HCT116 (cell line): ENCODE results near the gene GCDH. TPM values are rescaled to one million over a fixed set of nuclear protein-coding genes. Genes with fewer than 3 reads are reported as not detected.

Source experiments
- ATAC-seq: fragments of 200-7000 bp; cut with Tn5 transposase; 2 replicates; pipeline ENCODE4 v1.9.1; 2020; ENCODE audit warnings: mild to moderate bottlenecking, moderate library complexity
- BruUV-seq: library from RNA; stranded (reverse); fragments of 400-500 nt; replicated peaks from 2 replicates; lab custom pipeline; 2021; lab: Mats Ljungman, UMichigan
- CTCF ChIA-PET: fragments of 300-600 bp; sonication (Branson Sonifier 250); formaldehyde crosslinking; loops from one replicate; lab custom pipeline; 2021; ENCODE audit warnings: antibody characterized with exemption; lab: Charles Lee
- POLR2A ChIA-PET: fragments of 300-600, 350-600 bp; sonication (Branson Sonifier 250); formaldehyde crosslinking; loops from one replicate; lab custom pipeline; 2021; ENCODE audit warnings: antibody characterized with exemption; lab: Charles Lee
- RAD21 ChIA-PET, 2 experiments: fragments of 300-600 bp; sonication (Branson Sonifier 250); formaldehyde crosslinking; loops; one replicate each; lab custom pipeline; 2023; ENCODE audit warnings: low total read pairs in 2 of 2; ENCODE audit not compliant: uncharacterized antibody in 2 of 2, unreplicated experiment in 2 of 2, low non-redundant PET in 1 of 2; lab: Charles Lee
- DNase-seq: peaks from one replicate; pipeline ENCODE4 v3.0.0-alpha.2; 2010; ENCODE audit warnings: low read depth, low spot score
- H2AFZ ChIP-seq: fragments of 200-600 bp; shearing (Covaris generic), sonication (generic); 2 replicates; pipeline ENCODE4 v1.6.1; 2017; ENCODE audit warnings: low read depth, mixed run types, mixed read lengths, antibody characterized with exemption, low read length; ENCODE audit not compliant: poor library complexity, severe bottlenecking
- H3K27ac ChIP-seq: 2 replicates; pipeline ENCODE4 v1.5.1; 2012; ENCODE audit warnings: low read depth, low read length
- H3K27me3 ChIP-seq: fragments of 200-600 bp; sonication (generic); 2 replicates; pipeline ENCODE4 v1.6.1; 2016; ENCODE audit warnings: mixed run types, low read length, mixed read lengths; ENCODE audit not compliant: insufficient read depth
- H3K36me3 ChIP-seq, 2 experiments: fragments of 200-500 bp in 1 of 2; fragments of 200-600 bp in 1 of 2; sonication (Bioruptor generic) in 1 of 2; sonication (generic) in 1 of 2; 2 replicates each; pipeline versions ENCODE4 v1.5.1 to v1.6.1; 2014 to 2016; ENCODE audit warnings: low read length in 2 of 2, inconsistent platforms in 1 of 2, mixed read lengths in 1 of 2, mixed run types in 1 of 2; ENCODE audit not compliant: insufficient read depth in 2 of 2, control insufficient read depth in 1 of 2
- H3K4me1 ChIP-seq, 2 experiments: fragments of 200-600 bp in 1 of 2; sonication (generic) in 1 of 2; 2 replicates each; pipeline versions ENCODE4 v1.5.1 to v1.6.1; 2012 to 2017; ENCODE audit warnings: low read length in 2 of 2, inconsistent platforms in 1 of 2, mild to moderate bottlenecking in 1 of 2, mixed read lengths in 1 of 2, mixed run types in 1 of 2, moderate library complexity in 1 of 2; ENCODE audit not compliant: insufficient read depth in 2 of 2, control insufficient read depth in 1 of 2
- H3K4me2 ChIP-seq: fragments of 200-600 bp; sonication (generic); 2 replicates; pipeline ENCODE4 v1.6.1; 2017; ENCODE audit warnings: mixed run types, low read length, mixed read lengths
- H3K4me3 ChIP-seq, 2 experiments: fragments of 200-600 bp in 1 of 2; sonication (generic) in 1 of 2; replicated peaks in 1 of 2; 2 replicates each; pipeline ENCODE4 v1.5.1; 2011 to 2016; ENCODE audit warnings: low read length in 2 of 2, control low read depth in 1 of 2, low read depth in 1 of 2, mild to moderate bottlenecking in 1 of 2, mixed read lengths in 1 of 2, mixed run types in 1 of 2
- H3K79me2 ChIP-seq: fragments of 200-600 bp; sonication (generic); 2 replicates; pipeline ENCODE4 v1.6.1; 2017; ENCODE audit warnings: mild to moderate bottlenecking, mixed run types, low read length, moderate library complexity, mixed read lengths; ENCODE audit not compliant: insufficient read depth
- H3K9ac ChIP-seq: fragments of 200-600 bp; sonication (generic); 2 replicates; pipeline ENCODE4 v1.6.1; 2016; ENCODE audit warnings: low read length, mixed read lengths
- H3K9me2 ChIP-seq: fragments of 200-600 bp; sonication (generic), shearing (Covaris generic); 2 replicates; pipeline ENCODE4 v1.6.1; 2017; ENCODE audit warnings: mixed run types, mild to moderate bottlenecking, moderate library complexity; ENCODE audit not compliant: insufficient read depth
- H3K9me3 ChIP-seq, 2 experiments: fragments of 200-500 bp in 1 of 2; fragments of 200-600 bp in 1 of 2; sonication (Bioruptor generic) in 1 of 2; sonication (generic) in 1 of 2; 2 replicates each; pipeline ENCODE4 v1.6.1; 2014 to 2017; ENCODE audit warnings: low read length in 2 of 2, mixed read lengths in 2 of 2, inconsistent platforms in 1 of 2, low read depth in 1 of 2, mild to moderate bottlenecking in 1 of 2, mixed run types in 1 of 2, moderate library complexity in 1 of 2; ENCODE audit not compliant: control insufficient read depth in 1 of 2, insufficient read depth in 1 of 2
- H4K20me1 ChIP-seq: fragments of 200-600 bp; sonication (generic), shearing (Covaris generic); 2 replicates; pipeline ENCODE4 v1.6.1; 2017; ENCODE audit warnings: mixed run types, mild to moderate bottlenecking, moderate library complexity; ENCODE audit not compliant: insufficient read depth
- ATF3 ChIP-seq: IDR thresholded peaks from 2 replicates; pipeline ENCODE4 v1.6.1; 2012
- CTCF ChIP-seq, 3 experiments: fragments of 200-600 bp in 1 of 3; sonication (generic) in 1 of 3; IDR thresholded peaks in 2 of 3; conservative IDR thresholded peaks in 1 of 3; 2 replicates each; pipeline ENCODE4 v1.5.1; 2012 to 2017; ENCODE audit warnings: low read depth in 2 of 3, low read length in 2 of 3, antibody characterized with exemption in 1 of 3, borderline replicate concordance in 1 of 3, control low read depth in 1 of 3, mild to moderate bottlenecking in 1 of 3, mixed read lengths in 1 of 3, mixed run types in 1 of 3, moderate library complexity in 1 of 3; ENCODE audit not compliant: insufficient read depth in 1 of 3
- EGR1 ChIP-seq: IDR thresholded peaks from 2 replicates; pipeline ENCODE4 v1.6.1; 2012; ENCODE audit warnings: low read depth
- ELF1 ChIP-seq: IDR thresholded peaks from 2 replicates; pipeline ENCODE4 v1.6.1; 2012; ENCODE audit warnings: low read depth, borderline replicate concordance
- EZH2 ChIP-seq: fragments of 200-600 bp; sonication (generic); IDR thresholded peaks from 2 replicates; pipeline ENCODE4 v1.6.1; 2017; ENCODE audit warnings: antibody characterized with exemption, mixed run types
- EZH2phosphoT487 ChIP-seq: fragments of 200-600 bp; IDR thresholded peaks from 2 replicates; pipeline ENCODE4 v1.6.1; 2018; ENCODE audit warnings: antibody characterized with exemption, borderline replicate concordance
- FOSL1 ChIP-seq: IDR thresholded peaks from 2 replicates; pipeline ENCODE4 v1.6.1; 2012; ENCODE audit warnings: low read depth
- JUND ChIP-seq: IDR thresholded peaks from 2 replicates; pipeline ENCODE4 v1.6.1; 2012
- MAX ChIP-seq: IDR thresholded peaks from 2 replicates; pipeline ENCODE4 v1.6.1; 2012
- POLR2A ChIP-seq: IDR thresholded peaks from 2 replicates; pipeline ENCODE4 v1.7.0; 2011; ENCODE audit warnings: borderline replicate concordance; ENCODE audit not compliant: insufficient read depth, insufficient read length; ENCODE audit errors: extremely low read depth
- POLR2AphosphoS5 ChIP-seq: IDR thresholded peaks from 2 replicates; pipeline ENCODE4 v1.6.1; 2011; ENCODE audit warnings: mild to moderate bottlenecking, low read depth, low read length, moderate library complexity
- RAD21 ChIP-seq: IDR thresholded peaks from 2 replicates; pipeline ENCODE4 v1.6.1; 2012; ENCODE audit warnings: low read depth, mild to moderate bottlenecking
- REST ChIP-seq: IDR thresholded peaks from 2 replicates; pipeline ENCODE4 v1.6.1; 2012; ENCODE audit warnings: low read depth
- SIN3A ChIP-seq: IDR thresholded peaks from 2 replicates; pipeline ENCODE4 v1.6.1; 2012; ENCODE audit warnings: low read depth
- SP1 ChIP-seq: IDR thresholded peaks from 2 replicates; pipeline ENCODE4 v1.6.1; 2012; ENCODE audit warnings: low read depth
- YY1 ChIP-seq: IDR thresholded peaks from 2 replicates; pipeline ENCODE4 v1.6.1; 2011; ENCODE audit warnings: low read length, low read depth, moderate library complexity, mild to moderate bottlenecking; ENCODE audit not compliant: insufficient replicate concordance; ENCODE audit errors: extremely low read depth
- ZBTB33 ChIP-seq: IDR thresholded peaks from 2 replicates; pipeline ENCODE4 v1.6.1; 2011; ENCODE audit warnings: mild to moderate bottlenecking, low read length, moderate library complexity; ENCODE audit not compliant: insufficient replicate concordance; ENCODE audit errors: extremely low read depth
- ZFX ChIP-seq: fragments of 450-650 bp; IDR thresholded peaks from 2 replicates; pipeline ENCODE4 v1.6.1; 2017
- ZNF274 ChIP-seq: fragments of 200-500 bp; sonication (Bioruptor generic); IDR thresholded peaks from 2 replicates; pipeline ENCODE4 v1.6.1; 2014; ENCODE audit warnings: mild to moderate bottlenecking, low read depth, low read length, inconsistent platforms
- intact Hi-C: fragments of 100-400 bp; cut with micrococcal nuclease; formaldehyde crosslinking; loops from 2 replicates; pipeline ENCODE4 v1.10.0; 2022
- total RNA-seq: library from RNA; stranded (reverse); gene quantifications from one replicate; pipeline ENCODE4 v1.2.1, GENCODE V29; 2021; ENCODE audit not compliant: unreplicated experiment

GCDH gene
- total RNA-seq, 1 experiment from 2014 or later: 23.2 TPM

- no peak overlapping the region for H2AFZ ChIP-seq
- no peaks in the 10 kb centered on the region for H4K20me1 ChIP-seq
- ChIA-PET RAD21 (no interaction called here), CTCF (no interaction called here), POLR2A (no interaction called here)
- H3K4me3 ChIP-seq: no peak overlapping the region
- H3K4me1 ChIP-seq: no peaks in the 10 kb centered on the region
- TF ChIP-seq ZNF274 (no peak), RAD21 (no peak), SIN3A (no peak), POLR2A (no peak), ZFX (no peak), FOSL1 (no peak), EGR1 (no peak), MAX (no peak), SP1 (no peak), CTCF (IDR thresholded peaks at IDR 0.05 in 2 of 3, conservative IDR thresholded peaks at IDR 0.05 in 1 of 3; ENCODE audit: borderline replicate concordance in 1 of 3, insufficient read depth in 1 of 3, low read depth in 2 of 3, low read length in 2 of 3) (no peak), ZBTB33 (no peak), EZH2phosphoT487 (no peak), YY1 (no peak), EZH2 (no peak), JUND (no peak), ELF1 (no peak), POLR2AphosphoS5 (no peak), REST (no peak), ATF3 (no peak)
- BruUV-seq: no TSS peak
- H3K9me3 ChIP-seq: no peaks in the 10 kb centered on the region
- intact Hi-C loops: no loop called here
- no peaks in the 10 kb centered on the region for H3K36me3 ChIP-seq
- H3K9me2 ChIP-seq: no peaks in the 10 kb centered on the region
- H3K4me2 ChIP-seq: no peak overlapping the region
- H3K79me2 ChIP-seq: no peaks in the 10 kb centered on the region
- DNase-seq (no peak), ATAC-seq (no peak)
- no peaks in the 10 kb centered on the region for H3K27me3 ChIP-seq
- H3K27ac ChIP-seq: no peak overlapping the region
- H3K9ac ChIP-seq: no peak overlapping the region
Measured at GRCh38 chr19:12912571-12912970, 21.6 kb downstream of the GCDH start.
